Esophagus squamous epithelium (tissue), 5 donors: Measurements from ENCODE around the gene ADAMTS2. TPM values are rescaled to one million over a fixed set of nuclear protein-coding genes. Genes with fewer than 3 reads are reported as not detected.

Experiments used
- DNase-seq: peaks from one replicate; lab custom pipeline; 2025; lab: John Stamatoyannopoulos, UW
- H3K27ac ChIP-seq, 4 donors: fragments of 200-600 bp; sonication (generic); one replicate each; pipeline ENCODE4 v1.5.1; 2016 to 2019; ENCODE audit warnings: mild to moderate bottlenecking in 1 of 4
- H3K27me3 ChIP-seq, 4 donors: fragments of 200-600 bp; sonication (generic); 1 replicate in 3 of 4; 2 replicates in 1 of 4; pipeline versions ENCODE4 v1.5.1 to v1.6.0; 2017 to 2021; ENCODE audit warnings: antibody characterized with exemption in 1 of 4
- H3K36me3 ChIP-seq, 3 donors: fragments of 200-600 bp; sonication (generic); one replicate each; pipeline ENCODE4 v1.5.1; 2016 to 2019
- H3K4me1 ChIP-seq, 3 donors: fragments of 200-600 bp; sonication (generic); one replicate each; pipeline ENCODE4 v1.5.1; 2017 to 2019
- H3K4me3 ChIP-seq, 4 donors: fragments of 200-600 bp; sonication (generic); 1 replicate in 3 of 4; 2 replicates in 1 of 4; pipeline ENCODE4 v1.5.1; 2016 to 2019; ENCODE audit warnings: mild to moderate bottlenecking in 2 of 4, moderate library complexity in 1 of 4
- H3K9me3 ChIP-seq, 3 donors: fragments of 200-600 bp; sonication (generic); one replicate each; pipeline ENCODE4 v1.5.1; 2016 to 2019
- CTCF ChIP-seq, 6 experiments: fragments of 450-650 bp in 4 of 6; fragments of 200-600 bp in 2 of 6; sonication (generic) in 2 of 6; IDR thresholded peaks; one replicate each; pipeline ENCODE4 v1.5.1; 2016 to 2019; ENCODE audit warnings: antibody characterized with exemption in 6 of 6, mild to moderate bottlenecking in 4 of 6, moderate library complexity in 4 of 6
- POLR2A ChIP-seq, 4 donors: fragments of 450-650 bp; IDR thresholded peaks; one replicate each; pipeline ENCODE4 v1.6.1; 2017; ENCODE audit warnings: antibody characterized with exemption in 4 of 4, mild to moderate bottlenecking in 4 of 4, moderate library complexity in 3 of 4
- WGBS, 2 donors: methylation state at CpG; one replicate each; pipeline ENCODE4 v1.1.5; 2018; 5-methylcytosine and 5-hydroxymethylcytosine counted together
- intact Hi-C: fragments of 100-400 bp; cut with DNase I; formaldehyde crosslinking; loops from one replicate; pipeline ENCODE4 v1.15.0; 2022
- total RNA-seq, 4 donors: library from RNA; depleted of rRNA; stranded (reverse); fragments of >200 nt; gene quantifications; one replicate each; pipeline ENCODE4 v1.1.0, GENCODE V29; 2016
- donor health status: DM: yes; HTN: yes; CAD: no.

ADAMTS2 gene
- total RNA-seq, 4 donors from 2014 or later: 1.3 to 10.3 (median 5.2) TPM

- intact Hi-C loops: no loop called here
- TF ChIP-seq CTCF (IDR thresholded peaks at IDR 0.05): no peak
- TF ChIP-seq POLR2A (IDR thresholded peaks at IDR 0.05): no peak
These were observed 225.7 kb downstream of the ADAMTS2 start for GRCh38 chr5:179119415-179120170.

GRCh38 chr5:179118756-179119414 is 226.4 kb downstream of the ADAMTS2 start:
- intact Hi-C loops: no loop called here
- no peak for DNase-seq
- peaks cover 0 to 10% (median 0%) of the 10 kb centered on the region in 3 donors for H3K36me3 ChIP-seq

More at GRCh38 chr5:179119415-179120170, 225.7 kb downstream of the ADAMTS2 start:
- 90 to 98% methylated on average over 7 to 9 of the region's 15 CpGs for WGBS, 2 donors
- H3K4me1 ChIP-seq: no peaks in the 10 kb centered on the region
- H3K4me3 ChIP-seq: no peak overlapping the region
- no peaks in the 10 kb centered on the region for H3K27me3 ChIP-seq
- H3K9me3 ChIP-seq: peaks cover 0 to 39% (median 8%) of the 10 kb centered on the region in 3 donors
- no peak overlapping the region for H3K27ac ChIP-seq
- DNase-seq: no peak
- peaks cover 0 to 2% (median 0%) of the 10 kb centered on the region in 3 donors for H3K36me3 ChIP-seq

DNA sequence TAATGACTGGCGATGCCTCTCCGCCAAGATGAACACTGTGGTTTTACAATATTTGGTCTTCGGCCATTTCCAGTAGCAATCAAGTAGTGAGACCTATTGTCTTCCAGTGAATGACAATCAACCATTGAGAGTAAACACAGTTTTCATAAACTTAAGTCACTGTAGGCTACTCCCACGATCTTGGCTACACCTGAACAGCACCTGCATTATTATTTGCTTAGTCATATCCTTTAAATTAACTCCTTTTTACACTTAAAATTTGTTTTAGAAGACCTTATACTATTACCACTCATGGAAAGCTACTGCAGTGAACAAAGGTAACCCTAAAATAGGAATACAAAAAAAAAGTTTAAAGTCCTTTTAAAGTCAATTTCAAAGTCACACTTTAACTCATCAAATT is 226.9 kb downstream of the ADAMTS2 start:
- intact Hi-C loops: no loop called here
- no peak overlapping the region for H3K4me3 ChIP-seq
- 27 to 46% methylated on average over 4 of the region's 4 CpGs for WGBS, 2 donors
- H3K27me3 ChIP-seq: no peaks in the 10 kb centered on the region
- no peak for DNase-seq
- H3K36me3 ChIP-seq: peaks cover 0 to 10% (median 0%) of the 10 kb centered on the region in 3 donors
- no peak overlapping the region for H3K27ac ChIP-seq
- H3K9me3 ChIP-seq: peaks cover 0 to 52% (median 15%) of the 10 kb centered on the region in 3 donors
- TF ChIP-seq CTCF (IDR thresholded peaks at IDR 0.05) (no peak), POLR2A (IDR thresholded peaks at IDR 0.05) (no peak)
- no peaks in the 10 kb centered on the region for H3K4me1 ChIP-seq

More at GRCh38 chr5:179118756-179119414, 226.4 kb downstream of the ADAMTS2 start:
- 85 to 87% methylated on average over 9 to 10 of the region's 10 CpGs for WGBS, 2 donors
- H3K27me3 ChIP-seq: no peaks in the 10 kb centered on the region
- H3K4me1 ChIP-seq: no peaks in the 10 kb centered on the region
- peaks cover 0 to 46% (median 12%) of the 10 kb centered on the region in 3 donors for H3K9me3 ChIP-seq
- no peak overlapping the region for H3K4me3 ChIP-seq
- TF ChIP-seq CTCF (IDR thresholded peaks at IDR 0.05) (no peak), POLR2A (IDR thresholded peaks at IDR 0.05) (no peak)
- no peak overlapping the region for H3K27ac ChIP-seq

DNA sequence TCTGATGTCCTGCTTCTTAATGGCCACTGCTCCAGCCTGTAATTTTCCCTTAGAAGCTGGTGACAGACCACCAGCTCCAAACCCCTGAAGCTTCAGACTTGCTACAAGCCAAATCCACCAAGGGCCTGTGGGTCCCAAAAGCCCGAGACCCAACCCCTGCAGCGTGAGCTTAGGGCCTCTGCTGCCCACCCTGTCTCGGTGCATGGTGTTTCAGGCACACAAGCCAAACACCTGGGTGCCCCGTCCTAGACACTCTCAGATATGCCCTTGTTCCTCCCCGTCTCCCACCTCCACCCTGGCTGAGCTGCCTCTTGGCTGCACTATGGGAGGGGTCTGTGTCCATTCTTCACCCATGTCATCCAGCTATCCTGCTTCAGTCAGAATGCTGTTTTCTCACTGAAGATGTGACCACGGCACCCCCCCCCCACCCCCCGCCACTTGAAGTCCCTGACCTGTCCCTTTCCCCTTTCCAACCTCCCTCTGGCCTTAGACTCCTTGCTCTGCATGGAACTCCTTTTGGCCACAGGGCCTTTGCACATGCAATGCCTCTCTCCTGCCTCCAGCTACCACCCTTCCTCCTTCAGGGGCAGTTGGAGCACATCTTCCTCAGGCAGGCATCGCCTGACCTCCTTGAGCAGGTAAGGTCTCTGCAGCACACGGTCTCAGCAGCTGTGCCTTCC is 229.3 kb downstream of the ADAMTS2 start:
- Histone ChIP-seq H3K4me1 (no peaks in the 10 kb centered on the region), H3K27ac (no peak overlapping the region), H3K36me3 (peaks cover 0 to 10% (median 0%) of the 10 kb centered on the region in 3 donors), H3K27me3 (no peaks in the 10 kb centered on the region), H3K4me3 (no peak overlapping the region), H3K9me3 (peaks cover 0 to 70% (median 18%) of the 10 kb centered on the region in 3 donors)
- intact Hi-C loops: no loop called here
- no peak for DNase-seq
- TF ChIP-seq CTCF (IDR thresholded peaks at IDR 0.05): no peak
- no peak for TF ChIP-seq POLR2A (IDR thresholded peaks at IDR 0.05)
- 87 to 90% methylated on average over 5 to 8 of the region's 9 CpGs for WGBS, 2 donors
